ENCODE data around the gene CFL2. TPM values are rescaled to one million over a fixed set of nuclear protein-coding genes. Genes with fewer than 3 reads are reported as not detected.

Gene CFL2
- total RNA-seq, 4 donors from 2014 or later = 108 to 231 (median 139) TPM

DNA sequence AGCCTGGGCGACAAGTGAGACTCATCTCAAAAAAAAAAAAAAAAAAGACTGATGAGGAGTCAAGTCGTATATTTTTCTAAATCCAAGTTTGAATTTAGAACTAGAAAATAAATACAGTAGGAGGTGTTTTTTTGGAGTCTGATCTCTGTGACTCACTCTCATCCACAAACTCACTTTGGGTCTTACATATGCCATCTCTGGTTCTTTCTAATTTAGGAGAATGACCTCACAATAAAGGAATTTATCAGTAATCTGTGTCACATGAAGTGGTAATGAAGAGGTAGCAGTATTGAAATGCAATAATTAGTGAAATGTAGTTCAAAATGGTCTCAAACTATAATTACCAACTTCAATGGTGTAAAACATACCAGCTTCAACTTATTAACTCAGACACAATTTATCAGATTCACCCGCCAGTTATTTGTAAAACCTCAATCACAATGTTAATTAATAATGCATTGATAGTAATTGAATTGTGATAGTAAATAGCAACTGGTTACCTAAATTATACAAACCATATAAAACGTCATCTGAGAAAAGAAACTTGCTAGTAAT lies 4.4 kb upstream of the CFL2 start:
- no peak overlapping the region for H3K4me3 ChIP-seq
- no peak overlapping the region for H3K27ac ChIP-seq
- TF ChIP-seq, protein P1, sequence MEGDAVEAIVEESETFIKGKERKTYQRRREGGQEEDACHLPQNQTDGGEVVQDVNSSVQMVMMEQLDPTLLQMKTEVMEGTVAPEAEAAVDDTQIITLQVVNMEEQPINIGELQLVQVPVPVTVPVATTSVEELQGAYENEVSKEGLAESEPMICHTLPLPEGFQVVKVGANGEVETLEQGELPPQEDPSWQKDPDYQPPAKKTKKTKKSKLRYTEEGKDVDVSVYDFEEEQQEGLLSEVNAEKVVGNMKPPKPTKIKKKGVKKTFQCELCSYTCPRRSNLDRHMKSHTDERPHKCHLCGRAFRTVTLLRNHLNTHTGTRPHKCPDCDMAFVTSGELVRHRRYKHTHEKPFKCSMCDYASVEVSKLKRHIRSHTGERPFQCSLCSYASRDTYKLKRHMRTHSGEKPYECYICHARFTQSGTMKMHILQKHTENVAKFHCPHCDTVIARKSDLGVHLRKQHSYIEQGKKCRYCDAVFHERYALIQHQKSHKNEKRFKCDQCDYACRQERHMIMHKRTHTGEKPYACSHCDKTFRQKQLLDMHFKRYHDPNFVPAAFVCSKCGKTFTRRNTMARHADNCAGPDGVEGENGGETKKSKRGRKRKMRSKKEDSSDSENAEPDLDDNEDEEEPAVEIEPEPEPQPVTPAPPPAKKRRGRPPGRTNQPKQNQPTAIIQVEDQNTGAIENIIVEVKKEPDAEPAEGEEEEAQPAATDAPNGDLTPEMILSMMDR (IDR thresholded peaks at IDR 0.05) = no peak
- no peak for TF ChIP-seq POLR2A (IDR thresholded peaks at IDR 0.05)
- H3K27me3 ChIP-seq = no peaks in the 10 kb centered on the region
- H3K36me3 ChIP-seq = no peaks in the 10 kb centered on the region
- intact Hi-C loops (cut with DNase I; ENCODE audit: low total_unique reads) = no loop called here
- DNase-seq = no peak
- no peaks in the 10 kb centered on the region for H3K9me3 ChIP-seq
- H3K4me1 ChIP-seq = no peaks in the 10 kb centered on the region

DNA sequence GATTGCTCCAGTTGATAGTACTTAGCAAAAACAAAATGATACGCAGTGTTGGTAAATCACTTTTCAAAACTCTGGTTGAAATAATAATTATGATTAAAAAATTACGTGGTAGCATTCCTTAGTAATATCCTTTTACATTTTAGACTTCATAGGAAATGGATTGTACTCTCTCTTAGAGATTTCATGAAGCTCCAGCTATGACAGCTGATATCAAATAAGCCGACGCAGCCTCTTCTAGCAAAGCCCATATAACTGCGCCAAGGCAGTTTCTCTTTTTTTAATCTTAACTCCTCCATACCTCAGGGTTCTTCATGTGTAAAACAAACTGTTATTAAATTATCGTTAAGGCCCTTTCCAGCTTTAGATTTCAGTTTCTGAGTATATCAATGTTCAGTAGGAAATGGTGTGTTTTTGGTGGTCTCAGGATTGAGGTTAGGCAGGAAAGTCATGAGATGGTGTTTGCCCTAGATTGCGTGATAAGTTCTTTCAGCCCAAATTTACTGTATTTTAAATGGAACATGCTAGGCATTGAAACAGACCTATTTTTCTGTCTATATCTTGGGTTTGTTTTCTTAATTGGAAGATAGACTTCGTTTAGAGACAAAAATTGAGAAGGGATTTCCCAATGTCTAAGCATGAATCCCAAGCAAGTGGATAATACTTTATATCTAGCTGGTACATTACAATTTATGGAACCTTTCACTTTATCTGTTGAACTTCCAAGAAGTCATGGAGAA lies 902 bp upstream of the CFL2 start:
- intact Hi-C loops (cut with DNase I; ENCODE audit: low total_unique reads) = no loop called here
- Histone ChIP-seq H3K27me3 (no peaks in the 10 kb centered on the region), H3K4me1 (no peaks in the 10 kb centered on the region), H3K36me3 (no peaks in the 10 kb centered on the region), H3K27ac (peak overlapping the region; percentile 98 to 100), H3K9me3 (no peaks in the 10 kb centered on the region), H3K4me3 (peak overlapping the region; percentile 86 to 96)
- TF ChIP-seq POLR2A (IDR thresholded peaks at IDR 0.05) = no peak
- TF ChIP-seq, protein P1 (IDR thresholded peaks at IDR 0.05) = no peak
- no peak for DNase-seq

DNA sequence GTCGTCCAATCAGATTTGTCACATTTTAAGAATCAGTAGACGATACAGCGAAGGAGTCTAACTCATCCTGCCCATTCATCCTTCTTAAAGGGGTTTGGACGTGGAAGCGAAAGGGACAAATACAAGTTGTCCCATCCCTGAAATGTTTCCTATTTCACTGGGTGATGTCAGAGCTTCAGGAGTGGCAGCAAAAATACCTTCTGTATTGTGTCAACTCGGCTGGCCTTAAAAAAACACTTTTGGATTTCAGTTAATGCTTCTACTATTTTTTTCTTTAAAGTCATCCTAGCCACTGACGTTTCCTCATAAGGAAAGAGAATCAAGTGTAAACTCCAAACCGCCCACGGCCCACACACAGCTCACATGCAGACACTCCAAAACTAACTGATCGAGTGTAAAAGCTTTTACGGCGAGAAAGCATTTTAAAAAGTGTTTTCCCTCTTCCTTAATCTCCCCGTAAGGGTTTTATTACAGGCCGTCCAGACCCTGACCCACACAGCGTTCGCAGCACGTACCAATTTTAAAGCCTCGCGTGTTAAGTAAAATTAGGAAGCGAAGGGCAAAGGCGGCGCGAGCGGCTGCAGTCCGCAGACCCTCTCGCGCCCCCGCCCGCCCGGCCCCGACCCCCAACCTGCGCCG lies 593 bp downstream of the CFL2 start:
- peak; percentile 34 to 39 for TF ChIP-seq POLR2A (IDR thresholded peaks at IDR 0.05)
- TF ChIP-seq, protein P1 (IDR thresholded peaks at IDR 0.05) = no peak
- Histone ChIP-seq H3K27ac (peak overlapping the region; percentile 98 to 100), H3K4me1 (no peaks in the 10 kb centered on the region), H3K4me3 (peak overlapping the region; percentile 86 to 96), H3K27me3 (no peaks in the 10 kb centered on the region), H3K36me3 (no peaks in the 10 kb centered on the region), H3K9me3 (no peaks in the 10 kb centered on the region)
- DNase-seq = peak; percentile 47 to 61
- intact Hi-C loops (cut with DNase I; ENCODE audit: low total_unique reads) = loop anchor here (5.0 kb wide), 1 partner anchor 159 kb away; no protein-coding TSS in a partner anchor

DNA sequence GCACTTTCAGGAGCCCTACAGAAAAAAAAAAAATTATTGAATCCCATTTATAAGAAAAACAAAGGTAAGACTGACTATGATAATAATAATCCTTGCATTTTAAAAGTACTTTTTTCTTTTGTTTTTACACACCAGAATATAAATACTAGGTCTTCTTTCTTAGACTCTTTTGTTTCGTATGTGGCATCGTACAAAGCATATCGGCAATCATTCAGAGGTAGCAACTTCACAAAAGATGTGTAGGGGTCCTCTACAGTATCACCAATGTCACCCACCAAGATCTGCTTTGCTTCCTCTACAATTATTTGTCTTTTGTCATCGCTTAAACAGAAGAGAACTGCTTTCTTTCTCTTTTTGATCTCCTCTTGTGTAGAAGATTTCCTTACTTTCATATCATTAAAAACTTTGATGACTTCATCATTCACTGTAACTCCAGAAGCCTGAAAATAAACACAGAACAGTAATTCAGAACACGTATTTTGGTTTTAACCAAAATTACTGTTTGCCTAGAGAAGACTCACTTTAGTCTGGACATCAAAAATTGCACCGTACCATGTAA lies 1.2 kb downstream of the CFL2 start:
- peak overlapping the region; percentile 86 to 96 for H3K4me3 ChIP-seq
- H3K4me1 ChIP-seq = no peaks in the 10 kb centered on the region
- no peaks in the 10 kb centered on the region for H3K36me3 ChIP-seq
- no peaks in the 10 kb centered on the region for H3K27me3 ChIP-seq
- TF ChIP-seq POLR2A (IDR thresholded peaks at IDR 0.05) = no peak
- TF ChIP-seq, protein P1 (IDR thresholded peaks at IDR 0.05) = no peak
- peak overlapping the region; percentile 98 to 100 for H3K27ac ChIP-seq
- no peak for DNase-seq
- H3K9me3 ChIP-seq = no peaks in the 10 kb centered on the region
- intact Hi-C loops (cut with DNase I; ENCODE audit: low total_unique reads) = loop anchor here (5.0 kb wide), 1 partner anchor 159 kb away; no protein-coding TSS in a partner anchor
